HCT116 (cell line): ENCODE measurements around the gene OR11G2. TPM values are rescaled to one million over a fixed set of nuclear protein-coding genes. Genes with fewer than 3 reads are reported as not detected.
"Not testable (repeated sequence)": the region's sequence is repeated elsewhere in the genome, so short reads cannot be mapped to it uniquely, and the experiment has no call there.

Experiments used
- ATAC-seq: fragments of 200-7000 bp; cut with Tn5 transposase; 2 replicates; pipeline ENCODE4 v1.9.1; 2020; ENCODE audit warnings: mild to moderate bottlenecking, moderate library complexity
- BruUV-seq: library from RNA; stranded (reverse); fragments of 400-500 nt; replicated peaks from 2 replicates; lab custom pipeline; 2021; lab: Mats Ljungman, UMichigan
- CTCF ChIA-PET: fragments of 300-600 bp; sonication (Branson Sonifier 250); formaldehyde crosslinking; loops from one replicate; lab custom pipeline; 2021; ENCODE audit warnings: antibody characterized with exemption; lab: Charles Lee
- POLR2A ChIA-PET: fragments of 300-600, 350-600 bp; sonication (Branson Sonifier 250); formaldehyde crosslinking; loops from one replicate; lab custom pipeline; 2021; ENCODE audit warnings: antibody characterized with exemption; lab: Charles Lee
- RAD21 ChIA-PET, 2 experiments: fragments of 300-600 bp; sonication (Branson Sonifier 250); formaldehyde crosslinking; loops; one replicate each; lab custom pipeline; 2023; ENCODE audit warnings: low total read pairs in 2 of 2; ENCODE audit not compliant: uncharacterized antibody in 2 of 2, unreplicated experiment in 2 of 2, low non-redundant PET in 1 of 2; lab: Charles Lee
- DNase-seq: peaks from one replicate; pipeline ENCODE4 v3.0.0-alpha.2; 2010; ENCODE audit warnings: low read depth, low spot score
- H2AFZ ChIP-seq: fragments of 200-600 bp; shearing (Covaris generic), sonication (generic); 2 replicates; pipeline ENCODE4 v1.6.1; 2017; ENCODE audit warnings: low read depth, mixed run types, mixed read lengths, antibody characterized with exemption, low read length; ENCODE audit not compliant: poor library complexity, severe bottlenecking
- H3K27ac ChIP-seq: 2 replicates; pipeline ENCODE4 v1.5.1; 2012; ENCODE audit warnings: low read depth, low read length
- H3K27me3 ChIP-seq: fragments of 200-600 bp; sonication (generic); 2 replicates; pipeline ENCODE4 v1.6.1; 2016; ENCODE audit warnings: mixed run types, low read length, mixed read lengths; ENCODE audit not compliant: insufficient read depth
- H3K36me3 ChIP-seq, 2 experiments: fragments of 200-500 bp in 1 of 2; fragments of 200-600 bp in 1 of 2; sonication (Bioruptor generic) in 1 of 2; sonication (generic) in 1 of 2; 2 replicates each; pipeline versions ENCODE4 v1.5.1 to v1.6.1; 2014 to 2016; ENCODE audit warnings: low read length in 2 of 2, inconsistent platforms in 1 of 2, mixed read lengths in 1 of 2, mixed run types in 1 of 2; ENCODE audit not compliant: insufficient read depth in 2 of 2, control insufficient read depth in 1 of 2
- H3K4me1 ChIP-seq, 2 experiments: fragments of 200-600 bp in 1 of 2; sonication (generic) in 1 of 2; 2 replicates each; pipeline versions ENCODE4 v1.5.1 to v1.6.1; 2012 to 2017; ENCODE audit warnings: low read length in 2 of 2, inconsistent platforms in 1 of 2, mild to moderate bottlenecking in 1 of 2, mixed read lengths in 1 of 2, mixed run types in 1 of 2, moderate library complexity in 1 of 2; ENCODE audit not compliant: insufficient read depth in 2 of 2, control insufficient read depth in 1 of 2
- H3K4me2 ChIP-seq: fragments of 200-600 bp; sonication (generic); 2 replicates; pipeline ENCODE4 v1.6.1; 2017; ENCODE audit warnings: mixed run types, low read length, mixed read lengths
- H3K4me3 ChIP-seq, 2 experiments: fragments of 200-600 bp in 1 of 2; sonication (generic) in 1 of 2; replicated peaks in 1 of 2; 2 replicates each; pipeline ENCODE4 v1.5.1; 2011 to 2016; ENCODE audit warnings: low read length in 2 of 2, control low read depth in 1 of 2, low read depth in 1 of 2, mild to moderate bottlenecking in 1 of 2, mixed read lengths in 1 of 2, mixed run types in 1 of 2
- H3K79me2 ChIP-seq: fragments of 200-600 bp; sonication (generic); 2 replicates; pipeline ENCODE4 v1.6.1; 2017; ENCODE audit warnings: mild to moderate bottlenecking, mixed run types, low read length, moderate library complexity, mixed read lengths; ENCODE audit not compliant: insufficient read depth
- H3K9ac ChIP-seq: fragments of 200-600 bp; sonication (generic); 2 replicates; pipeline ENCODE4 v1.6.1; 2016; ENCODE audit warnings: low read length, mixed read lengths
- H3K9me2 ChIP-seq: fragments of 200-600 bp; sonication (generic), shearing (Covaris generic); 2 replicates; pipeline ENCODE4 v1.6.1; 2017; ENCODE audit warnings: mixed run types, mild to moderate bottlenecking, moderate library complexity; ENCODE audit not compliant: insufficient read depth
- H3K9me3 ChIP-seq, 2 experiments: fragments of 200-500 bp in 1 of 2; fragments of 200-600 bp in 1 of 2; sonication (Bioruptor generic) in 1 of 2; sonication (generic) in 1 of 2; 2 replicates each; pipeline ENCODE4 v1.6.1; 2014 to 2017; ENCODE audit warnings: low read length in 2 of 2, mixed read lengths in 2 of 2, inconsistent platforms in 1 of 2, low read depth in 1 of 2, mild to moderate bottlenecking in 1 of 2, mixed run types in 1 of 2, moderate library complexity in 1 of 2; ENCODE audit not compliant: control insufficient read depth in 1 of 2, insufficient read depth in 1 of 2
- H4K20me1 ChIP-seq: fragments of 200-600 bp; sonication (generic), shearing (Covaris generic); 2 replicates; pipeline ENCODE4 v1.6.1; 2017; ENCODE audit warnings: mixed run types, mild to moderate bottlenecking, moderate library complexity; ENCODE audit not compliant: insufficient read depth
- ATF3 ChIP-seq: IDR thresholded peaks from 2 replicates; pipeline ENCODE4 v1.6.1; 2012
- EGR1 ChIP-seq: IDR thresholded peaks from 2 replicates; pipeline ENCODE4 v1.6.1; 2012; ENCODE audit warnings: low read depth
- ELF1 ChIP-seq: IDR thresholded peaks from 2 replicates; pipeline ENCODE4 v1.6.1; 2012; ENCODE audit warnings: low read depth, borderline replicate concordance
- JUND ChIP-seq: IDR thresholded peaks from 2 replicates; pipeline ENCODE4 v1.6.1; 2012
- MAX ChIP-seq: IDR thresholded peaks from 2 replicates; pipeline ENCODE4 v1.6.1; 2012
- REST ChIP-seq: IDR thresholded peaks from 2 replicates; pipeline ENCODE4 v1.6.1; 2012; ENCODE audit warnings: low read depth
- SP1 ChIP-seq: IDR thresholded peaks from 2 replicates; pipeline ENCODE4 v1.6.1; 2012; ENCODE audit warnings: low read depth
- SRF ChIP-seq: IDR thresholded peaks from 2 replicates; pipeline ENCODE4 v1.6.1; 2012; ENCODE audit warnings: low read depth
- intact Hi-C: fragments of 100-400 bp; cut with micrococcal nuclease; formaldehyde crosslinking; loops from 2 replicates; pipeline ENCODE4 v1.10.0; 2022
- total RNA-seq: library from RNA; stranded (reverse); gene quantifications from one replicate; pipeline ENCODE4 v1.2.1, GENCODE V29; 2021; ENCODE audit not compliant: unreplicated experiment

OR11G2 gene
- total RNA-seq, 1 experiment from 2014 or later = not detected

- no peak overlapping the region for H3K4me2 ChIP-seq
- intact Hi-C loops = no loop called here
- H4K20me1 ChIP-seq = no peaks in the 10 kb centered on the region
- H3K4me1 ChIP-seq = no peaks in the 10 kb centered on the region
- no peaks in the 10 kb centered on the region for H3K79me2 ChIP-seq
- H3K9ac ChIP-seq = no peak overlapping the region
- H3K27ac ChIP-seq = no peak overlapping the region
- H2AFZ ChIP-seq = no peak overlapping the region
- H3K36me3 ChIP-seq = no peaks in the 10 kb centered on the region
- H3K27me3 ChIP-seq = no peaks in the 10 kb centered on the region
- ChIA-PET CTCF (no interaction called here), RAD21 (no interaction called here), POLR2A (no interaction called here)
- TF ChIP-seq ATF3 (no peak), JUND (no peak), SRF (no peak), REST (no peak), ELF1 (no peak), SP1 (no peak), EGR1 (no peak), MAX (no peak)
- H3K9me3 ChIP-seq = no peaks in the 10 kb centered on the region
- no TSS peak for BruUV-seq
- no peak overlapping the region for H3K4me3 ChIP-seq
- DNase-seq (no peak), ATAC-seq (no peak)
- H3K9me2 ChIP-seq = no peaks in the 10 kb centered on the region
Measured at GRCh38 chr14:20167091-20167490, 23.6 kb upstream of the OR11G2 start.

- H2AFZ ChIP-seq, CTCF ChIA-PET, RAD21 ChIA-PET, H3K4me1 ChIP-seq, H3K79me2 ChIP-seq, H3K9me3 ChIP-seq, H3K9ac ChIP-seq, H3K27me3 ChIP-seq, POLR2A ChIA-PET, DNase-seq, H4K20me1 ChIP-seq, H3K36me3 ChIP-seq, H3K27ac ChIP-seq, H3K4me2 ChIP-seq, H3K4me3 ChIP-seq, ATAC-seq, H3K9me2 ChIP-seq, BruUV-seq, intact Hi-C loops: not testable (repeated sequence)
Measured at GRCh38 chr14:20169852-20170251, 20.8 kb upstream of the OR11G2 start.

GRCh38 chr14:20174205-20174604 lies 16.5 kb upstream of the OR11G2 start:
- POLR2A ChIA-PET, ATAC-seq: not testable (repeated sequence)

More at GRCh38 chr14:20174205-20174604, 16.5 kb upstream of the OR11G2 start:
- H3K27me3 ChIP-seq, H3K4me2 ChIP-seq, intact Hi-C loops, H3K27ac ChIP-seq, H3K9me2 ChIP-seq, H3K79me2 ChIP-seq, BruUV-seq, H4K20me1 ChIP-seq, DNase-seq, H3K9ac ChIP-seq, RAD21 ChIA-PET, H2AFZ ChIP-seq, H3K4me1 ChIP-seq, H3K4me3 ChIP-seq, H3K9me3 ChIP-seq, H3K36me3 ChIP-seq, CTCF ChIA-PET: not testable (repeated sequence)
